H9 (cell line): ENCODE results near the gene MTARC2. TPM values are rescaled to one million over a fixed set of nuclear protein-coding genes. Genes with fewer than 3 reads are reported as not detected.

ENCODE experiments used
- DNase-seq: peaks from one replicate; pipeline ENCODE4 v3.0.0-alpha.2; 2017
- H2AFZ ChIP-seq: one replicate; pipeline ENCODE4 v1.6.1; 2013; ENCODE audit warnings: mild to moderate bottlenecking, low read length, control low read depth, moderate library complexity
- H2AK5ac ChIP-seq: 2 replicates; pipeline ENCODE4 v1.6.1; 2013; ENCODE audit warnings: low read length, control low read depth, mixed read lengths; ENCODE audit not compliant: insufficient read length
- H2BK120ac ChIP-seq: one replicate; pipeline ENCODE4 v1.6.1; 2013; ENCODE audit warnings: low read depth, mild to moderate bottlenecking, low read length, control low read depth, inconsistent platforms; ENCODE audit not compliant: poor library complexity, severe bottlenecking
- H2BK12ac ChIP-seq: 2 replicates; pipeline ENCODE4 v1.6.1; 2013; ENCODE audit warnings: low read length, control low read depth, mixed read lengths, low read depth; ENCODE audit not compliant: insufficient read length
- H2BK15ac ChIP-seq: 2 replicates; pipeline ENCODE4 v1.6.1; 2013; ENCODE audit warnings: low read depth, low read length, control low read depth
- H2BK20ac ChIP-seq: one replicate; pipeline ENCODE4 v1.6.1; 2013; ENCODE audit warnings: low read depth, mild to moderate bottlenecking, low read length, control low read depth, inconsistent platforms; ENCODE audit not compliant: poor library complexity, severe bottlenecking
- H2BK5ac ChIP-seq: 2 replicates; pipeline ENCODE4 v1.6.1; 2013; ENCODE audit warnings: low read length, control low read depth, mixed read lengths; ENCODE audit not compliant: insufficient read length
- H3K14ac ChIP-seq: 2 replicates; pipeline ENCODE4 v1.6.1; 2013; ENCODE audit warnings: low read length, control low read depth; ENCODE audit not compliant: insufficient read depth
- H3K18ac ChIP-seq: 2 replicates; pipeline ENCODE4 v1.6.1; 2013; ENCODE audit warnings: low read depth, mild to moderate bottlenecking, mixed read lengths, low read length, control low read depth; ENCODE audit not compliant: insufficient read length
- H3K23ac ChIP-seq: 2 replicates; pipeline ENCODE4 v1.6.1; 2013; ENCODE audit warnings: low read length, control low read depth, mixed read lengths, low read depth; ENCODE audit not compliant: insufficient read length
- H3K23me2 ChIP-seq: 2 replicates; pipeline ENCODE4 v1.6.1; 2013; ENCODE audit warnings: low read depth, mild to moderate bottlenecking, mixed read lengths, low read length, control low read depth; ENCODE audit not compliant: insufficient read length, poor library complexity, severe bottlenecking
- H3K27ac ChIP-seq: 2 replicates; pipeline ENCODE4 v1.5.1; 2013; ENCODE audit warnings: low read length, control low read depth, mixed read lengths, low read depth; ENCODE audit not compliant: insufficient read length
- H3K27me3 ChIP-seq: 2 replicates; pipeline ENCODE4 v1.6.1; 2013; ENCODE audit warnings: low read length, control low read depth, inconsistent platforms; ENCODE audit not compliant: insufficient read depth
- H3K4ac ChIP-seq: 2 replicates; pipeline ENCODE4 v1.6.1; 2013; ENCODE audit warnings: low read depth, mild to moderate bottlenecking, control low read depth, inconsistent platforms, low read length, moderate library complexity
- H3K4me1 ChIP-seq: 2 replicates; pipeline ENCODE4 v1.6.1; 2013; ENCODE audit warnings: low read length, control low read depth, inconsistent platforms; ENCODE audit not compliant: insufficient read depth
- H3K4me2 ChIP-seq: 2 replicates; pipeline ENCODE4 v1.6.1; 2013; ENCODE audit warnings: low read length, control low read depth, mixed read lengths; ENCODE audit not compliant: insufficient read length, insufficient read depth
- H3K56ac ChIP-seq: 2 replicates; pipeline ENCODE4 v1.6.1; 2013; ENCODE audit warnings: low read depth, mild to moderate bottlenecking, mixed read lengths, low read length, control low read depth; ENCODE audit not compliant: insufficient read length
- H3K79me1 ChIP-seq: 2 replicates; pipeline ENCODE4 v1.6.1; 2013; ENCODE audit warnings: low read depth, mild to moderate bottlenecking, moderate library complexity, low read length, control low read depth, inconsistent platforms; ENCODE audit not compliant: insufficient read depth, poor library complexity, severe bottlenecking
- H3K79me2 ChIP-seq: 2 replicates; pipeline ENCODE4 v1.6.1; 2013; ENCODE audit warnings: low read length, control low read depth, inconsistent platforms; ENCODE audit not compliant: insufficient read depth
- H3K9ac ChIP-seq: 2 replicates; pipeline ENCODE4 v1.6.1; 2013; ENCODE audit warnings: low read length, control low read depth, mixed read lengths; ENCODE audit not compliant: insufficient read length; ENCODE audit errors: extremely low read depth
- H3K9me3 ChIP-seq: one replicate; pipeline ENCODE4 v1.6.1; 2013; ENCODE audit warnings: low read depth, low read length, inconsistent platforms; ENCODE audit not compliant: control insufficient read depth
- H3T11ph ChIP-seq: one replicate; pipeline ENCODE4 v1.6.1; 2013; ENCODE audit warnings: mild to moderate bottlenecking, low read length, control low read depth, inconsistent platforms
- H4K20me1 ChIP-seq: one replicate; pipeline ENCODE4 v1.6.1; 2013; ENCODE audit not compliant: control insufficient read depth, insufficient read length, insufficient read depth
- H4K5ac ChIP-seq: 2 replicates; pipeline ENCODE4 v1.6.1; 2013; ENCODE audit warnings: low read depth, mild to moderate bottlenecking, mixed read lengths, low read length, control low read depth; ENCODE audit not compliant: insufficient read length
- H4K8ac ChIP-seq: replicated peaks from 2 replicates; pipeline ENCODE4 v1.6.1; 2013; ENCODE audit warnings: low read length, control low read depth, mixed read lengths, low read depth; ENCODE audit not compliant: insufficient read length
- H4K91ac ChIP-seq: 2 replicates; pipeline ENCODE4 v1.6.1; 2013; ENCODE audit warnings: low read depth, mild to moderate bottlenecking, moderate library complexity, mixed read lengths, low read length, control low read depth; ENCODE audit not compliant: insufficient read length
- H3K27ac Mint-ChIP-seq, 3 experiments: 2 replicates in 2 of 3; 3 replicates in 1 of 3; pipeline ENCODE4 v1.8.0; 2020 to 2021; ENCODE audit warnings: mixed read lengths in 3 of 3, mild to moderate bottlenecking in 1 of 3, moderate library complexity in 1 of 3
- H3K27me3 Mint-ChIP-seq: 2 replicates; pipeline ENCODE4 v1.8.0; 2021; ENCODE audit warnings: low read depth, mild to moderate bottlenecking, moderate library complexity, mixed read lengths
- H3K36me3 Mint-ChIP-seq, 3 experiments: 2 replicates in 2 of 3; 3 replicates in 1 of 3; pipeline ENCODE4 v1.8.0; 2020 to 2021; ENCODE audit warnings: low read depth in 3 of 3, mixed read lengths in 3 of 3; ENCODE audit not compliant: insufficient read depth in 1 of 3
- H3K4me1 Mint-ChIP-seq, 2 experiments: 2 replicates each; pipeline ENCODE4 v1.8.0; 2020; ENCODE audit warnings: mixed read lengths in 2 of 2
- H3K4me3 Mint-ChIP-seq, 2 experiments: 2 replicates in 1 of 2; 3 replicates in 1 of 2; pipeline ENCODE4 v1.8.0; 2020 to 2021; ENCODE audit warnings: mild to moderate bottlenecking in 2 of 2, mixed read lengths in 2 of 2, moderate library complexity in 1 of 2
- H3K9me3 Mint-ChIP-seq, 2 experiments: 2 replicates in 1 of 2; 3 replicates in 1 of 2; pipeline ENCODE4 v1.8.0; 2020; ENCODE audit warnings: mild to moderate bottlenecking in 2 of 2, mixed read lengths in 2 of 2, moderate library complexity in 1 of 2
- WGBS: extraction: QIAGEN DNeasy Blood & Tissue Kit; methylation state at CpG from one replicate; pipeline ENCODE4 v1.1.7; 2013; ENCODE audit warnings: missing lambda C conversion rate, low lambda C conversion rate, mixed read lengths; ENCODE audit not compliant: insufficient read length; ENCODE audit errors: extremely low coverage; 5-methylcytosine and 5-hydroxymethylcytosine counted together
- total RNA-seq: library from RNA; stranded (reverse); gene quantifications from 2 replicates; pipeline ENCODE4 v1.2.1, GENCODE V29; 2021
- TF ChIP-seq, protein P1 (sequence below): fragments of 200-600 bp; sonication (generic); conservative IDR thresholded peaks from 3 replicates; pipeline ENCODE4 v1.8.0; 2021; ENCODE audit warnings: antibody characterized with exemption, mild to moderate bottlenecking

MTARC2 gene
- total RNA-seq, 1 experiment from 2014 or later: 7.7 TPM

- WGBS: no CpG with 5 or more reads among the region's 2 CpGs
- H3K4me3 Mint-ChIP-seq: no peak overlapping the region
- H3K9me3 ChIP-seq: no peaks in the 10 kb centered on the region
Measured at GRCh38 chr1:220815409-220815808, 67.3 kb downstream of the MTARC2 start.

More at GRCh38 chr1:220815409-220815808, 67.3 kb downstream of the MTARC2 start:
- TF ChIP-seq, protein P1, sequence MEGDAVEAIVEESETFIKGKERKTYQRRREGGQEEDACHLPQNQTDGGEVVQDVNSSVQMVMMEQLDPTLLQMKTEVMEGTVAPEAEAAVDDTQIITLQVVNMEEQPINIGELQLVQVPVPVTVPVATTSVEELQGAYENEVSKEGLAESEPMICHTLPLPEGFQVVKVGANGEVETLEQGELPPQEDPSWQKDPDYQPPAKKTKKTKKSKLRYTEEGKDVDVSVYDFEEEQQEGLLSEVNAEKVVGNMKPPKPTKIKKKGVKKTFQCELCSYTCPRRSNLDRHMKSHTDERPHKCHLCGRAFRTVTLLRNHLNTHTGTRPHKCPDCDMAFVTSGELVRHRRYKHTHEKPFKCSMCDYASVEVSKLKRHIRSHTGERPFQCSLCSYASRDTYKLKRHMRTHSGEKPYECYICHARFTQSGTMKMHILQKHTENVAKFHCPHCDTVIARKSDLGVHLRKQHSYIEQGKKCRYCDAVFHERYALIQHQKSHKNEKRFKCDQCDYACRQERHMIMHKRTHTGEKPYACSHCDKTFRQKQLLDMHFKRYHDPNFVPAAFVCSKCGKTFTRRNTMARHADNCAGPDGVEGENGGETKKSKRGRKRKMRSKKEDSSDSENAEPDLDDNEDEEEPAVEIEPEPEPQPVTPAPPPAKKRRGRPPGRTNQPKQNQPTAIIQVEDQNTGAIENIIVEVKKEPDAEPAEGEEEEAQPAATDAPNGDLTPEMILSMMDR: no peak
- H3K4ac ChIP-seq: no peak overlapping the region
- H3K56ac ChIP-seq: no peak overlapping the region
- no peak overlapping the region for H3K9ac ChIP-seq
- no peak overlapping the region for H2BK120ac ChIP-seq
- Mint-ChIP-seq H3K4me1 (peaks cover 18 to 23% of the 10 kb centered on the region in 2 experiments), H3K9me3 (peaks cover 0 to 3% of the 10 kb centered on the region in 2 experiments; a peak in 1 of 5 replicates), H3K27ac (no peak overlapping the region), H3K36me3 (peaks cover 36 to 74% (median 74%) of the 10 kb centered on the region in 3 experiments), H3K27me3 (no peaks in the 10 kb centered on the region)
- H3K23ac ChIP-seq: no peak overlapping the region
- no peak overlapping the region for H2BK5ac ChIP-seq
- H2AK5ac ChIP-seq: no peak overlapping the region
- no peak overlapping the region for H2BK20ac ChIP-seq
- H4K5ac ChIP-seq: no peak overlapping the region
- no peak overlapping the region for H2BK12ac ChIP-seq
- no peak overlapping the region for H3K4me2 ChIP-seq
- H4K91ac ChIP-seq: no peak overlapping the region
- H2BK15ac ChIP-seq: no peak overlapping the region
- no peak overlapping the region for H3K27ac ChIP-seq
- no peaks in the 10 kb centered on the region for H3K79me1 ChIP-seq
- no peaks in the 10 kb centered on the region for H3K27me3 ChIP-seq
- peaks cover 3% of the 10 kb centered on the region for H4K20me1 ChIP-seq
- no peak for DNase-seq
- no peak overlapping the region for H2AFZ ChIP-seq
- peaks cover 5% of the 10 kb centered on the region; the same call in 1 of the 2 replicates for H3K4me1 ChIP-seq
- no peak overlapping the region for H3K14ac ChIP-seq
- H3K23me2 ChIP-seq: peaks cover 1% of the 10 kb centered on the region
- no peaks in the 10 kb centered on the region for H3K79me2 ChIP-seq
- H4K8ac ChIP-seq: no peak overlapping the region
- no peak overlapping the region for H3K18ac ChIP-seq
- no peak overlapping the region for H3T11ph ChIP-seq
